Measurements from ENCODE around the gene NKD2. TPM values are rescaled to one million over a fixed set of nuclear protein-coding genes. Genes with fewer than 3 reads are reported as not detected.

NKD2 gene
- polyA plus RNA-seq, 1 of the 3 experiments (the other 2 are of a cell fraction) = not detected

GRCh38 chr5:1017691-1018455 is 9.3 kb downstream of the NKD2 start:
- ChIA-PET CTCF (interaction anchor here (0.9 to 6.0 kb wide), 4 partner anchors 9 to 150 kb away, joined by 3 to 41 read pairs (median 8); partner anchors contain the start of gene NKD2), POLR2A (interaction anchor here (0.7 kb wide), 1 partner anchor 9 kb away, joined by 3 read pairs; the partner anchor contains the start of gene NKD2)
- Histone ChIP-seq H3K27me3 (ENCODE audit: insufficient read depth) (no peaks in the 10 kb centered on the region; the same call in 1 of the 2 replicates), H3K4me3 (ENCODE audit: low read depth in 2 of 2, low read length in 1 of 2) (no peak overlapping the region), H3K27ac (ENCODE audit: low read depth in 2 of 2, low read length in 1 of 2) (no peak overlapping the region), H4K20me1 (ENCODE audit: insufficient read depth) (no peaks in the 10 kb centered on the region), H3K79me2 (ENCODE audit: insufficient read depth) (no peaks in the 10 kb centered on the region), H3K9me2 (no peaks in the 10 kb centered on the region), H3K4me2 (no peak overlapping the region), H3K4me1 (ENCODE audit: control insufficient read depth in 1 of 2, insufficient read depth in 2 of 2, low read depth in 1 of 2, low read length in 1 of 2) (no peaks in the 10 kb centered on the region; a peak in 1 of 4 replicates), H3F3A (replicated peaks; ENCODE audit: insufficient read depth) (no peaks in the 10 kb centered on the region), H2AFZ (ENCODE audit: low read depth) (no peak overlapping the region), H3K9ac (no peak overlapping the region), H3K36me3 (replicated peaks in 1 of 2; ENCODE audit: control insufficient read depth in 1 of 2, insufficient read depth in 2 of 2, low read length in 1 of 2) (no peaks in the 10 kb centered on the region), H3K9me3 (no peaks in the 10 kb centered on the region)
- no peak for DNase-seq
- TF ChIP-seq, protein P1, sequence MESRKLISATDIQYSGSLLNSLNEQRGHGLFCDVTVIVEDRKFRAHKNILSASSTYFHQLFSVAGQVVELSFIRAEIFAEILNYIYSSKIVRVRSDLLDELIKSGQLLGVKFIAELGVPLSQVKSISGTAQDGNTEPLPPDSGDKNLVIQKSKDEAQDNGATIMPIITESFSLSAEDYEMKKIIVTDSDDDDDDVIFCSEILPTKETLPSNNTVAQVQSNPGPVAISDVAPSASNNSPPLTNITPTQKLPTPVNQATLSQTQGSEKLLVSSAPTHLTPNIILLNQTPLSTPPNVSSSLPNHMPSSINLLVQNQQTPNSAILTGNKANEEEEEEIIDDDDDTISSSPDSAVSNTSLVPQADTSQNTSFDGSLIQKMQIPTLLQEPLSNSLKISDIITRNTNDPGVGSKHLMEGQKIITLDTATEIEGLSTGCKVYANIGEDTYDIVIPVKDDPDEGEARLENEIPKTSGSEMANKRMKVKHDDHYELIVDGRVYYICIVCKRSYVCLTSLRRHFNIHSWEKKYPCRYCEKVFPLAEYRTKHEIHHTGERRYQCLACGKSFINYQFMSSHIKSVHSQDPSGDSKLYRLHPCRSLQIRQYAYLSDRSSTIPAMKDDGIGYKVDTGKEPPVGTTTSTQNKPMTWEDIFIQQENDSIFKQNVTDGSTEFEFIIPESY (IDR thresholded peaks at IDR 0.05; ENCODE audit: borderline replicate concordance, low read depth) = no peak
- 58% methylated on average over 14 of the region's 19 CpGs for WGBS (ENCODE audit: low lambda C conversion rate)

DNA sequence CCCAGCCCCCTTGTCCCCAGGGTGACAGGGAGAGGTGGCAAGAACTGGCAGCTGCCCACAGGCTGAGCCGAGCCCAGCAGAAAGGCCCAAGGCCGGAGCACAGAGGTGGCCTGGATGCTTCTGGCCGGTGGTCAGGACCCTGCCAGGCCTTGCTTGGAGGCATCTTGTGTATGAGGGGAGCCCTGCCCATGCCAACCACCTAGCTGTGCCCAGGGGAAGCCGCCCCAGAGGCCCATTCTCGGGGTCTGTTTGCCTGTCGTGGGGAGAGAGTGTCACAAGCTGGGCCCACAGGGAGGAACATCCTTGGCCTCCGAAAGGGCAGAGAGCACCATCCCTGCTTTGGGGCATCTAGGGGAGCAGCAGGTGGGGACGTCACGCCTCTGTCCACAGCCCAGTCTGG is 10.0 kb downstream of the NKD2 start:
- Histone ChIP-seq H3K9me3 (no peaks in the 10 kb centered on the region), H4K20me1 (ENCODE audit: insufficient read depth) (no peaks in the 10 kb centered on the region), H3K4me2 (no peak overlapping the region), H3K79me2 (ENCODE audit: insufficient read depth) (no peaks in the 10 kb centered on the region), H2AFZ (ENCODE audit: low read depth) (no peak overlapping the region), H3K9ac (no peak overlapping the region), H3K27ac (ENCODE audit: low read depth in 2 of 2, low read length in 1 of 2) (no peak overlapping the region), H3K36me3 (replicated peaks in 1 of 2; ENCODE audit: control insufficient read depth in 1 of 2, insufficient read depth in 2 of 2, low read length in 1 of 2) (no peaks in the 10 kb centered on the region), H3K4me1 (ENCODE audit: control insufficient read depth in 1 of 2, insufficient read depth in 2 of 2, low read depth in 1 of 2, low read length in 1 of 2) (no peaks in the 10 kb centered on the region; a peak in 1 of 4 replicates), H3F3A (replicated peaks; ENCODE audit: insufficient read depth) (no peaks in the 10 kb centered on the region), H3K4me3 (ENCODE audit: low read depth in 2 of 2, low read length in 1 of 2) (no peak overlapping the region), H3K9me2 (no peaks in the 10 kb centered on the region), H3K27me3 (ENCODE audit: insufficient read depth) (no peaks in the 10 kb centered on the region; the same call in 1 of the 2 replicates)
- no peak for DNase-seq
- WGBS (ENCODE audit: low lambda C conversion rate) = 62% methylated on average over 4 of the region's 9 CpGs
- TF ChIP-seq TEAD4 (IDR thresholded peaks at IDR 0.05; ENCODE audit: borderline replicate concordance, insufficient read depth) (no peak), POLR2AphosphoS5 (IDR thresholded peaks at IDR 0.05; ENCODE audit: low read depth, low read length) (no peak), EZH2phosphoT487 (IDR thresholded peaks at IDR 0.05; ENCODE audit: borderline replicate concordance, low read depth) (no peak), MXI1 (IDR thresholded peaks at IDR 0.05; ENCODE audit: low read depth, low read length) (no peak), RCOR1 (IDR thresholded peaks at IDR 0.05; ENCODE audit: low read length) (no peak), MEF2A (IDR thresholded peaks at IDR 0.05; ENCODE audit: borderline replicate concordance, low read depth) (no peak), NFIC (IDR thresholded peaks at IDR 0.05; ENCODE audit: borderline replicate concordance) (no peak), GABPA (IDR thresholded peaks at IDR 0.05; ENCODE audit: low read depth) (no peak), RFX5 (IDR thresholded peaks at IDR 0.05; ENCODE audit: low read length) (no peak), FOSL2 (IDR thresholded peaks at IDR 0.05; ENCODE audit: borderline replicate concordance, low read depth) (no peak), FOXJ3 (CRISPR knock-in tag; IDR thresholded peaks at IDR 0.05) (no peak), RAD21 (IDR thresholded peaks at IDR 0.05; ENCODE audit: low read length) (no peak), YY1 (IDR thresholded peaks at IDR 0.05; ENCODE audit: low read depth) (no peak)
- TF ChIP-seq, protein P2, sequence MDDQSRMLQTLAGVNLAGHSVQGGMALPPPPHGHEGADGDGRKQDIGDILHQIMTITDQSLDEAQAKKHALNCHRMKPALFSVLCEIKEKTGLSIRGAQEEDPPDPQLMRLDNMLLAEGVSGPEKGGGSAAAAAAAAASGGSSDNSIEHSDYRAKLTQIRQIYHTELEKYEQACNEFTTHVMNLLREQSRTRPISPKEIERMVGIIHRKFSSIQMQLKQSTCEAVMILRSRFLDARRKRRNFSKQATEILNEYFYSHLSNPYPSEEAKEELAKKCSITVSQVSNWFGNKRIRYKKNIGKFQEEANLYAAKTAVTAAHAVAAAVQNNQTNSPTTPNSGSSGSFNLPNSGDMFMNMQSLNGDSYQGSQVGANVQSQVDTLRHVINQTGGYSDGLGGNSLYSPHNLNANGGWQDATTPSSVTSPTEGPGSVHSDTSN (IDR thresholded peaks at IDR 0.05) = no peak
- TF ChIP-seq, protein P3, sequence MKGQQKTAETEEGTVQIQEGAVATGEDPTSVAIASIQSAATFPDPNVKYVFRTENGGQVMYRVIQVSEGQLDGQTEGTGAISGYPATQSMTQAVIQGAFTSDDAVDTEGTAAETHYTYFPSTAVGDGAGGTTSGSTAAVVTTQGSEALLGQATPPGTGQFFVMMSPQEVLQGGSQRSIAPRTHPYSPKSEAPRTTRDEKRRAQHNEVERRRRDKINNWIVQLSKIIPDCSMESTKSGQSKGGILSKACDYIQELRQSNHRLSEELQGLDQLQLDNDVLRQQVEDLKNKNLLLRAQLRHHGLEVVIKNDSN (IDR thresholded peaks at IDR 0.05; ENCODE audit: borderline replicate concordance, low read depth) = no peak
- CTCF ChIA-PET = interaction anchor here (1.1 to 6.0 kb wide), 2 partner anchors 10 to 122 kb away, joined by 4 to 41 read pairs; partner anchors contain the start of gene NKD2
- POLR2A ChIA-PET = no interaction called here
